SW 1271 (cell line): ENCODE measurements around the gene RPS15.

Experiments used
- DNase-seq, 2 experiments: peaks; one replicate each; lab custom pipeline; 2025; lab: John Stamatoyannopoulos, UW

RPS15 gene

GRCh38 chr19:1420590-1420989 is 17.6 kb upstream of the RPS15 start:
- DNase-seq = no peak

- DNase-seq = no peak
Measured at GRCh38 chr19:1421218-1421957, 16.8 kb upstream of the RPS15 start.

- DNase-seq = no peak
Measured at GRCh38 chr19:1421958-1422305, 16.3 kb upstream of the RPS15 start.

DNA sequence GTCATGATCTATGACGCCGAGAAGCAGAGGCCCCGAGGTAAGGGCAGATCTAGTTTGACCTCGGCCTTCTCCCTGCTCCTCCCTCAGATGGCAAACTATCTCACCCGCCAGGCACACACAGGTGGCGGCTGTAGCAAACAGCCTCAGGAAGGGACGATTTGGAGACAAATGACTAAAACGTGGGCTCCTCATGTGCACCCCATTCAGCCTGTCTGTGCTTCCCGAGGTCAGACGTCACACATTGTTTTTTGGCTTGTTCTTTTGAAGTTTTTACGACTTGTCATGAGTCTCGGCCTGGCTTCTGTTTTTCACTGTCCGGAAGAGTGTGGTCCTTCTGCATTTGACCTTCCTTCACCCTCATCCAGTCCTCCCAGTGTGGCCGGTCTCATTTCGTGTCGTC is 15.8 kb upstream of the RPS15 start:
- no peak for DNase-seq

- no peak for DNase-seq
Measured at GRCh38 chr19:1422943-1423342, 15.3 kb upstream of the RPS15 start.

DNA sequence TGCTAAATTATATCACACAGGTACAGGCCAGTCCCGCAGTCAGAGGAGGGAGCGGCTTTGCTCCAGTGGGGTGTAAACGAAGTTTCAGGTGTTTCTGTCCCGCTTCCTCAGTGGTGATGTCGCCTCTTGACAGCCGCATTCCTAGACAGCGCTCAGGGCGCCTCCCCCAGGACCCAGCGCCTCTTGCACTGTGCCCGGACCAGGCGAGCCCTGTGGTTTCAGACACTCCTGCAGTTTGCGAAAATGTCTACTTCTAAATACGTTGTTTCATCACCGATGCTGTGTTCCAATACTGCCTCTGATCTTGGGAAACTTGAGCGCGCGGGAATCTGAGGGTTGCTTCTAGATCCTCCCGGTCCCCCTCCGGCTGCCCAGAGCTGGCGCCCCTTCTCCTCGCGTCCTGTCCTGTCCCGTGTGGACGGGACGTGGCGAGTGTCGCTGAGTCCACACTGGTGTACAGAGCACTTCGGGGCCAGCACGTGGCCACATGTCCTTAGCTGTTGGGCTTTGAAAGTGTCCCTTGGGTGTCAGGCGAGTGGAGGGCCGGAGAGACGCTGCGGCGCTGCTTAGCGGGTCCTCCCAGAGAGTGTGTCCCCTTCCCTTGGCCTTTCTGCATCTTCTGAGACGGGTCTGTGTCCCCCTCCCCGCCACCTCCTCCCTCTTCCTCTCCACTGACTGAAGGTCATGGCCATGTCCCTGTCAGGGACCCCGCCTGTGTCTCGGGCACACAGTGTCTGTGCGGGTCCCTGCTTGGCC is 14.6 kb upstream of the RPS15 start:
- DNase-seq = no peak

GRCh38 chr19:1424192-1424955 is 13.8 kb upstream of the RPS15 start:
- no peak for DNase-seq

- DNase-seq = no peak
Measured at GRCh38 chr19:1425102-1425837, 12.9 kb upstream of the RPS15 start.

- no peak for DNase-seq
Measured at GRCh38 chr19:1425902-1426301, 12.3 kb upstream of the RPS15 start.

GRCh38 chr19:1426736-1427135 is 11.5 kb upstream of the RPS15 start:
- no peak for DNase-seq

- no peak for DNase-seq
Measured at GRCh38 chr19:1427221-1427920, 10.8 kb upstream of the RPS15 start.

- no peak for DNase-seq
Measured at GRCh38 chr19:1428738-1429391, 9.3 kb upstream of the RPS15 start.

DNA sequence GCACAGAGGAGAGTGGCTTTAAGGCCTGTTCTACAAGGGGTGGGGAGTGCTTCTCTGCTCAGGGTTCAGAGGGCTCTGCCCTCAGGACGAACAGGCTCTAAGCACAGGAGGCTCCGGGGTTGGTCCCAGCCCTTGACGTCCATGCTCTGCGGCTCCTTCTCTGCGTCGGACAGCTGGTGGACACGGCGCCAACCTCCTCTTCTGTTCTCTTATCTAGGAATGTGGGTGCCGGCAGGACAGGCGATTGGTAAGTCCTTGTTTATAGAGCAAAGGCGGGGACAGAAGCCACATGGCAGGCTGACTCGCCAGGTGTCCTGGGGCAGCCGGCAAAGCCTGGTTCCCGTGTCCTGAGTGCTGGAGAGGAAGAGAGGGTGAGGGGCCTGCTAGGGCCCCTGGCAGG is 8.4 kb upstream of the RPS15 start:
- no peak for DNase-seq

GRCh38 chr19:1430246-1430645 is 8.0 kb upstream of the RPS15 start:
- DNase-seq = no peak

- no peak for DNase-seq
Measured at GRCh38 chr19:1431759-1432506, 6.3 kb upstream of the RPS15 start.

DNA sequence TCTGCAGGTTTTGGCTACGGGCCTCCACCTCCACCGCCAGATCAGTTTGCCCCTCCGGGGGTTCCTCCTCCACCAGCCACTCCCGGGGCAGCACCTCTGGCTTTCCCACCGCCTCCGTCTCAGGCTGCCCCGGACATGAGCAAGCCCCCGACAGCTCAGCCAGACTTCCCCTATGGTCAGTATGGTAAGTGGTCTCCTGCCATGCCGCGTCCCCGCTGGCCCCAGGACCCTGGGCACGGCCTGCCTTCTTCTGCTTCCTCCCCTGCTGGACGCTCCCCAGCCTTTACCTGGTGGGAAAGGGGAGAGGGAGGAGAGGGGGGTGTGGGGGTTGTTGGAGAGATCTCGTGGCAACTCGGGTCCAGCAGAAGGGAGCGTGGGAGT is 5.7 kb upstream of the RPS15 start:
- no peak for DNase-seq

- no peak for DNase-seq
Measured at GRCh38 chr19:1433119-1434039, 4.8 kb upstream of the RPS15 start.

GRCh38 chr19:1434040-1434366 is 4.2 kb upstream of the RPS15 start:
- no peak for DNase-seq

DNA sequence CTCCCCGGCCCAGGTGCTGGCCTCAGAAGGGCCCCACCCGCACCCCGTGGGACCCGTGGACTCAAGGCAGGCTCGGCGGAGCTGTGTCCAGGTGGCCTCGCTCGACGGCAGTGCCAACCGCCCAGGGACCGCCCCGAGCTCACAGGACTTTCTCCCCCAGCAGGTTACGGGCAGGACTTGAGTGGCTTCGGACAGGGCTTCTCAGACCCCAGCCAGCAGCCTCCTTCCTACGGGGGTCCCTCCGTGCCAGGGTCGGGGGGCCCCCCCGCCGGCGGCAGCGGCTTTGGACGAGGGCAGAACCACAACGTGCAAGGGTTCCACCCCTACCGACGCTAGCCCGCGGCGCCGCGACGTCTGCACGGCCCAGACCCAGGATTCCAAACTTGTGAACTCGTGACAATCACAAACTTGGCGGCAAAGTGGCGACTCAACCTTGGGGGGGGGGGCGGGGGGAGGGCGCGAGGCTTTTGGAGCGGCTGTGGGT is 3.6 kb upstream of the RPS15 start:
- DNase-seq = no peak
